Measurements from ENCODE around the gene CDC42EP4.

Gene CDC42EP4

DNA sequence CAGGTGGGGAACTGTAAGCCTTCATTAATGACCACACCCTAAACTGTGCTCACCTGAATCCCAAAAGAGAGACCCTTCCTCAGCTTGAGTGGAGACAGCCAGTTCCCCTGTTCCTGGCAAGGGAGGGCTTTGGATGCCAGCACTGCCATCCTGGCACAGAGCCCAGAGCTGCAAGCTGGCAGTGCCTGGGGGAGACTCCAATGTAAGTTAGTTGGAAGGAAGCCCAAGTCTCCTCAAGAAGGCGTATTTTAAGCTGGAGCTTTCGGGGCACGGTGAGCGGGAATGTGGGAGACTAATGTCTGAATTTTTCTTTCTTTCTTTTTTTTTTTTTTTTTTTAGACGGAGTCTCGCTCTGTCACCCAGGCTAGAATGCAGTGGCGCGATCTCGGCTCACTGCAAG, 4.7 kb downstream of the CDC42EP4 start:
- TF ChIP-seq, protein P1, sequence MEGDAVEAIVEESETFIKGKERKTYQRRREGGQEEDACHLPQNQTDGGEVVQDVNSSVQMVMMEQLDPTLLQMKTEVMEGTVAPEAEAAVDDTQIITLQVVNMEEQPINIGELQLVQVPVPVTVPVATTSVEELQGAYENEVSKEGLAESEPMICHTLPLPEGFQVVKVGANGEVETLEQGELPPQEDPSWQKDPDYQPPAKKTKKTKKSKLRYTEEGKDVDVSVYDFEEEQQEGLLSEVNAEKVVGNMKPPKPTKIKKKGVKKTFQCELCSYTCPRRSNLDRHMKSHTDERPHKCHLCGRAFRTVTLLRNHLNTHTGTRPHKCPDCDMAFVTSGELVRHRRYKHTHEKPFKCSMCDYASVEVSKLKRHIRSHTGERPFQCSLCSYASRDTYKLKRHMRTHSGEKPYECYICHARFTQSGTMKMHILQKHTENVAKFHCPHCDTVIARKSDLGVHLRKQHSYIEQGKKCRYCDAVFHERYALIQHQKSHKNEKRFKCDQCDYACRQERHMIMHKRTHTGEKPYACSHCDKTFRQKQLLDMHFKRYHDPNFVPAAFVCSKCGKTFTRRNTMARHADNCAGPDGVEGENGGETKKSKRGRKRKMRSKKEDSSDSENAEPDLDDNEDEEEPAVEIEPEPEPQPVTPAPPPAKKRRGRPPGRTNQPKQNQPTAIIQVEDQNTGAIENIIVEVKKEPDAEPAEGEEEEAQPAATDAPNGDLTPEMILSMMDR (IDR thresholded peaks at IDR 0.05; ENCODE audit: control insufficient read depth, insufficient read depth, low read depth, low read length, missing control alignments): no peak
- no peak overlapping the region for H3K4me3 ChIP-seq (ENCODE audit: control insufficient read depth, low read depth, low read length)
- no peak for DNase-seq (ENCODE audit: low read depth)

DNA sequence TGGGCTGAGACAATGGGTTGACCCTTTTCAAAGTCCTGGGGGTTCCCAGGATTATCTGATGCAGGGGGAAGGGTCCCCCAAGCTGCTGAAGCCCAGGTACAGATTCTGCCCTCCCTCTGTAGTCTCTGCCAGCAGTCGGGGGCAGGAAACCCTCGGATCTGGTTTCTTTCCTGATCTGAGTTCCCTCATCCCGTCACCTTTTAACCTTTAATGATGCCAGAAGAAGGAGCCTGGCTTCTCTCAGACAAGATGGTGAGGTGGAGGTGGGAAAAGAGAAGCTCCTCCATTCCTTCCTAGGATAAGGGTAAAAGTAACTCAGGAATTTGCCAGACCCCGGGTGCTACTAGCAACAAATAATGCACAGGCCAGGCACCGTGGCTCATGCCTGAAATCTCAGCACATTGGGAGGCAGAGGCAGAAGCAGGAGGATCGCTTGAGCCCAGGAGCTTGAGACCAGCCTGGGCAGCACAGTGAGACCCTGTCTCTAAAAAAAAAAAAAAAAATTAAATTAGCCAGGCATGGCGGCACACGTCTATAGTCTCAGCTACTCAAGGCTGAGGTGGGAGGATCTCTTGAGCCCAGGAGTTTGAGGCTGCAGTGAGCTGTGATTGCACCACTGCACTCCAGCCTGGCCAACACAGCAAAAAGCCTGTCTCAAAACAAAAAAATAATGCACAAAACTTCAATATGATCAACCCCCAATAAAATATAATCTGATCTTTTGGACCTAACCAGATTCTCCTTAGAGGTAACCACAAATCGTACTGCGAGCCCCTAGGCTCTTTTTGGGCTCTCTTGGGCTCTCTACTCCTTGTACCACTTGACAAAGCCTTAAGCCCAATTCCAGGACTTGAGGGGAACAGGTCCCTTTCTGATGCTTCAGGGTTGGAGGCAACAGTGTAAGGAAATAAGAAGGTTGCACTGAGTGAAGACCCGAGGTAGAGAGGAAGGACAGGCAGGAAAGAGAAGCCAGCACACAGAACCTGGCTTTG, 5.7 kb downstream of the CDC42EP4 start:
- TF ChIP-seq, protein P1 (IDR thresholded peaks at IDR 0.05; ENCODE audit: control insufficient read depth, insufficient read depth, low read depth, low read length, missing control alignments): no peak
- H3K4me3 ChIP-seq (ENCODE audit: control insufficient read depth, low read depth, low read length): no peak overlapping the region
- no peak for DNase-seq (ENCODE audit: low read depth)

DNA sequence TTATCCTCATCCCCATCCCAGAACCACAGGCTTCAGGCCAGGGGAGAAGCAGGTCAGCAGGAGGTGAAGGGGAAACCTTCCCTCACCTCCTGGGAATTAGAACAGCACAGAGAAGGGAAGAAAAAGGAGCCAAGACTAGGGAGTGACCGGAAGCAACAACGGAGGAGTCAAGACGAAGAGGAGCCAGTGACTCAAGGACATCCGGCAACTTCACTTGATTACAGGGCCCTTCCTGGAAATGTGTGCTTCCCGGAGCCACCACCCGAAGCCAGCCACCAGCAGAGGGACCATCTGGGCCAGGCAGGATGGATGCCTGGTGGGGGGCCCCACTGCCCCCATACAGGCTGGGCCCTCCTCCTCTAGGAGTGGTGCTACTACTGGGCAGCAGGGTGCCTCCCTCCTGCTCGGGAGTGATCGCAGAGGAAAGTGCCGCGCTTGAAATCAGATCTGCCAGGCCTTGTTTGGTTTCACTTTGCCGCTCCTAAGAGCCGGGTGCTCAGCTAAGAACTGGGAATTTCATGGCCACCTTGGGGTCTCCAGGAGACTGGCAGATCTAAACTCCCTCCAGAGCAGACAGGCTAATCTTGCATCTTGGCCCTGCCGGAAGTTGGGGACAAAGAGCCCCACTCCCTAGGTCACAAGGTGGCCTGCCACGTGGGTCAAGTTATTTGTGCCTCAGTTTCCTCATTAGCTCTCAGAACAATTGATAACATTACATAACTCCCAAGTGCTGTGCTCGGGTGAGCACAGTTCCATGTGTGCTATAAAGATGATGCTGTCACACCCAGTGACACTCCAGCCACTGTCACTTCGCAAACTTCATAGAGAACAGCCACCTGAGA, 6.6 kb downstream of the CDC42EP4 start:
- DNase-seq (ENCODE audit: low read depth): no peak
- peak overlapping the region; percentile 39 for H3K4me3 ChIP-seq (ENCODE audit: control insufficient read depth, low read depth, low read length)
- TF ChIP-seq, protein P1 (IDR thresholded peaks at IDR 0.05; ENCODE audit: control insufficient read depth, insufficient read depth, low read depth, low read length, missing control alignments): peak; percentile 46

DNA sequence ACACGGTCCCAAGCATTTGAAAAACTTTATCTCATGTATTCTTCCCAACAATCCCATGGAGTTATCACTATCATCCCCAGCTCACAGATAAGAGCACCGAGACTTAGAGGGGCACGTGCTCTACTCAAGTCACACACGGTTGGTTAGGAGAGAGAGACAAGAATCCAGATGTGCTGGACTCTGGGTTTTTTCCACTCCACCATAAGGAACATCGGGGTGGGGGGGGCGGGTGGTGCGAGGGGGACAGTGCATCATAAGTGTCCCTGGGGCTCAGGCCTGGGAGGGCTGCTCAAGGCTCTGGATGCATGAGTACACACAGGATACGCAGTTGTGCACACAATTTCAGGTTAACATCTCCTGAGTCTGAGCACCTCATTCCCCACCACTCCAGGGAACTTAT, 7.4 kb downstream of the CDC42EP4 start:
- DNase-seq (ENCODE audit: low read depth): no peak
- no peak overlapping the region for H3K4me3 ChIP-seq (ENCODE audit: control insufficient read depth, low read depth, low read length)
- TF ChIP-seq, protein P1 (IDR thresholded peaks at IDR 0.05; ENCODE audit: control insufficient read depth, insufficient read depth, low read depth, low read length, missing control alignments): no peak

DNA sequence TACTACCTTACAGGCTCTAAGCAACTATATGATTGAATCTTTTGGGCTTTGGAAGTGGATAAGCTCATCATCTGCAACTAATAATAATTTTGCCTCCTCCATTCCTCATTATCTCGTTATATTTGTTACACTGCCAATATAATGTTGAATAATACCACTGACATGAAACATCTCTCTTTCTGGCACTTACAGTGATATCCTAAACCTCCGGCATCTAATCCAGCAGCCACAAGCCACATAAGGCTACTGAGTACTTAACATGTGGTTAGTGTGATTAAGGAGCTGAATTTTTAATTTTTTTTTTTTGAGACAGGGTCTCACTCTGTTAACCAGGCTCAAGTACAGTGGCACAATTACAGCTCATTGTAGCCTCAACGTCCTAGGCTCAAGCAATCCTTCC, 9.6 kb downstream of the CDC42EP4 start:
- H3K4me3 ChIP-seq (ENCODE audit: control insufficient read depth, low read depth, low read length): no peak overlapping the region
- no peak for DNase-seq (ENCODE audit: low read depth)
- TF ChIP-seq, protein P1 (IDR thresholded peaks at IDR 0.05; ENCODE audit: control insufficient read depth, insufficient read depth, low read depth, low read length, missing control alignments): no peak

DNA sequence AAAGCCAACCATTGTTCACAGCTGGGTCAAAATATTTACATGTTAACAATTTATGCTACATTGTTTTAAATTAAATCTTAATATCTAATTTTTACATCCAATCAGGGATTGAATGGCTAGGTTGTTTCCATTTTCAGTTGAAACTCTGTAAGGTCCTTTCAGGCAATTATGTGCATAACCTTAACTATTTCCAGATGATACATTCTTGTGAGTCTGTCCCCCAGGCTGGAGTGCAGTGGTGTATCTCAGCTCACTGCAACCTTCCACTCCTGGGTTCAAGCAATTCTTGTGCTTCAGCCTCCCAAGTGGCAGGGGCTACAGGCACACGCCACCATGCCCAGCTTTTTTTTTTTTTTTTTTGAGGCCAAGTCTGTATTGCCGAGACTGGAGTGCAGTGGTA, 10.4 kb downstream of the CDC42EP4 start:
- H3K4me3 ChIP-seq (ENCODE audit: control insufficient read depth, low read depth, low read length): no peak overlapping the region
- no peak for DNase-seq (ENCODE audit: low read depth)
- TF ChIP-seq, protein P1 (IDR thresholded peaks at IDR 0.05; ENCODE audit: control insufficient read depth, insufficient read depth, low read depth, low read length, missing control alignments): no peak
